ENCODE data around the gene TPPP3. TPM values are rescaled to one million over a fixed set of nuclear protein-coding genes. Genes with fewer than 3 reads are reported as not detected.

TPPP3 gene
- total RNA-seq, 1 donor from 2014 or later: 29.7 TPM

DNA sequence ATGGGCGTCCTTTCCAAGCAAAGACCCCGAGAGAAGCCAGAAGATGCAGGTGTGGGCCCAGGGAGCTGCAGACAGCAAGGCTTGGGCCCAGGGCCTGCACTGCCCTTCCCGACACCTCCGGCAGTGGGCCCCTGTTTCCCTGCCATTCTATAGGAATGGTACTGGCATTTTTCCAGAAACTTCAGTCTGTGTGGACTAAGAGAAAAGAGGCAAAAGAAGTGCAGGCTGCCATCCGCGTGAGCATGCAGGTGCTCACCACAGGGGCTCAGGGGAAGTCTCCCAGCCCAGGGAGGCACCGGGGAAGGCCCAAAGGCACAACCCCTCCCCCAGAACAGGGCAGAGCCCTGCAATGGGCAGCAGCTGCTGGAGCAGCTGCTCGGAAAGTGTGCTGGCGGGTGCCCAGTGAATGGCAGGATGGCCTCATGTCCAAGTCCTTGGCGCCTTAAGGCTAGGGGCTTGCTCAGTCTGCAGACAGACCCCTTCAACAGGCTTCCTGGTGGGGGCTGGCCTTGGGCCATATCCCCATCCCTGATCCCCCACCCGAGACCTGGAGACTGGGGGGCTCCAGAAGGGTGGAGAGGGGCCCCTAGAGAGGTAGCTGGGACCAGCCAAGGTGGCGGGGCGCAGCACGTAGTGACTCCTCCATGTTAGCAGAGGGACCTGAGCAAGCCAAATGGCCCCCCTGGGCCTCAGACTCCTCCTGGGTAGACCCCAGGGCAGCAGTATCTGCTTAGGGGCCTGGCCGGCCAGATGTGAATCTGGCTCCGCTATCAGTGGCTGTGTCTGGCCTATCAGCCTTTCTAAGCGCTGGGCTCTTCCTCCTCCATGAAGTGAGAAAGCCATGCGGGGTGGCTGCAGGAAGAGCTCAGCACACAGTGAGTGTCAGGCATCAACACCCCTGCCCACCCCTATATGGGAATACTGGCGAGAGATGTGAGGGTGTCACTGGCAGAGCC lies 6.7 kb upstream of the TPPP3 start:
- no peak for ATAC-seq
- intact Hi-C loops (cut with DNase I): loop anchor here (10.0 kb wide), 1 partner anchor 125 kb away; the partner anchor contains the start of gene PLEKHG4
- H3K4me1 ChIP-seq: peaks cover 26% of the 10 kb centered on the region

DNA sequence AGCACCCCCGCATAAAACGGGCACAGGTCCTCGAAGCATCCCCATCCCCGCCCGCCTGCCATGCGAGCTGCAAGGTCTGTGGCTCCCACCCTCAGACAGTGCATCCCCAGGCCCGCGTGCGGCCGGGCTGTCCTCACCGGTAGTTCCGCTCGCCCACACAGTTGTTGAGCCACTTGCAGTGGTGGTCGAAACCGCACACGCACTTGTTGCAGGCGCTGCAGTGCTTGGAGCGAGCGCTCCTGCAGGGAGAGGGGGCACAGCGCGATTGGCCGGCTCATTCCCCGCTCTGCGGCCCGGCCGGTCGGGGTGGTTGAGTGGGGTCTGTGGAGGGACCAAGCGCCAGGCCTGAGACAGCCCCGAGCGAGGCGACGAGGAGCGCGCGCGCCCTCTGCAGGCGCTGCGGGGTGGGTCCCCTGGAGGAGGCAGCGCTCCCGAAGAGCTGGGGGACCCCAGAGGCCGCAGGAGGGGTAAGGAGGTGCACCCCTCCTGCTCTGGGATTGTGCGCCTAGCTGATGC lies 6.0 kb upstream of the TPPP3 start:
- peaks cover 26% of the 10 kb centered on the region for H3K4me1 ChIP-seq
- ATAC-seq (peak; percentile 78), DNase-seq (peak; percentile 83)
- no peak overlapping the region for H3K4me3 ChIP-seq
- no peaks in the 10 kb centered on the region for H3K9me3 ChIP-seq
- intact Hi-C loops (cut with DNase I): loop anchor here (10.0 kb wide), 1 partner anchor 124 kb away; the partner anchor contains the start of gene PLEKHG4
- TF ChIP-seq, protein P1, sequence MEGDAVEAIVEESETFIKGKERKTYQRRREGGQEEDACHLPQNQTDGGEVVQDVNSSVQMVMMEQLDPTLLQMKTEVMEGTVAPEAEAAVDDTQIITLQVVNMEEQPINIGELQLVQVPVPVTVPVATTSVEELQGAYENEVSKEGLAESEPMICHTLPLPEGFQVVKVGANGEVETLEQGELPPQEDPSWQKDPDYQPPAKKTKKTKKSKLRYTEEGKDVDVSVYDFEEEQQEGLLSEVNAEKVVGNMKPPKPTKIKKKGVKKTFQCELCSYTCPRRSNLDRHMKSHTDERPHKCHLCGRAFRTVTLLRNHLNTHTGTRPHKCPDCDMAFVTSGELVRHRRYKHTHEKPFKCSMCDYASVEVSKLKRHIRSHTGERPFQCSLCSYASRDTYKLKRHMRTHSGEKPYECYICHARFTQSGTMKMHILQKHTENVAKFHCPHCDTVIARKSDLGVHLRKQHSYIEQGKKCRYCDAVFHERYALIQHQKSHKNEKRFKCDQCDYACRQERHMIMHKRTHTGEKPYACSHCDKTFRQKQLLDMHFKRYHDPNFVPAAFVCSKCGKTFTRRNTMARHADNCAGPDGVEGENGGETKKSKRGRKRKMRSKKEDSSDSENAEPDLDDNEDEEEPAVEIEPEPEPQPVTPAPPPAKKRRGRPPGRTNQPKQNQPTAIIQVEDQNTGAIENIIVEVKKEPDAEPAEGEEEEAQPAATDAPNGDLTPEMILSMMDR (IDR thresholded peaks at IDR 0.05): peak; percentile 82
- no peaks in the 10 kb centered on the region for H3K27me3 ChIP-seq
- H3K36me3 ChIP-seq: no peaks in the 10 kb centered on the region
- no peak overlapping the region for H3K27ac ChIP-seq

More for the DNA sequence above, 6.7 kb upstream of the TPPP3 start:
- DNase-seq: no peak
- Histone ChIP-seq H3K36me3 (no peaks in the 10 kb centered on the region), H3K27me3 (no peaks in the 10 kb centered on the region), H3K9me3 (no peaks in the 10 kb centered on the region), H3K4me3 (no peak overlapping the region), H3K27ac (no peak overlapping the region)
- TF ChIP-seq, protein P1 (IDR thresholded peaks at IDR 0.05): no peak

DNA sequence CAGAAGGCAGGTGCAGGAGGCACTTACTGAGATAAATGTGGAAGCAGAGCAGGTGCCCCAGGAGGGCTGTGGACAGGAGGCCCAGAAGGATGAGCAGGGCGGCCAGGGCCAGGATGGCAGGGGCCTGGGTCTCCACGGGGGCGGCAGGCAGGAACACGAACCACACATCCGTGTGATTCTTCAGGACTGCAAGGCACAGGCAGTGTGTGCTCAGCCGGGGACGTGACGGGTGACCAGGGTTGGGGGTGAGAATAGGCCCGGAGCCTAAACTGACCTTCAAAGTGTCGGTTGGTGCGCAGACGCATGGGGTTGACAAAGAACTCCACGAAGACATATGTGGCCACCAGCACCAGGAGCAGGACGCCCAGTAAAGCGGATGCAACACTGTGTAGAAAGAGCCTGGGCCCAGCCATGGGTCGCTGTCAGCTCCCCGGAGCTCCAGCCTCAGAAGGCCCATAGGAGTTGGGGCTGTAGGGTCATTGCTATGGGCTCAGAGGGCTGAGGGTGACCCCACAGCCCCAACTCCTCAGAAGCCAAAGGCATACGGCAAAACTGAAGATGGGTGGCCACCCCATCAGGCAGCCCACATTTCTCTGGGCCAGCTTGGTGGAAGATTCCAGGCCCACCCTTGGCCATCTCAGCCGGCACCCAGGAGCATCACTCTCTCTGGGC lies 5.4 kb upstream of the TPPP3 start:
- H3K4me3 ChIP-seq: no peak overlapping the region
- TF ChIP-seq, protein P1 (IDR thresholded peaks at IDR 0.05): no peak
- peaks cover 28% of the 10 kb centered on the region for H3K4me1 ChIP-seq
- intact Hi-C loops (cut with DNase I): loop anchor here (10.0 kb wide), 1 partner anchor 124 kb away; the partner anchor contains the start of gene PLEKHG4
- DNase-seq: no peak
- no peak for ATAC-seq
- H3K36me3 ChIP-seq: no peaks in the 10 kb centered on the region
- no peak overlapping the region for H3K27ac ChIP-seq
- H3K9me3 ChIP-seq: no peaks in the 10 kb centered on the region
- no peaks in the 10 kb centered on the region for H3K27me3 ChIP-seq

DNA sequence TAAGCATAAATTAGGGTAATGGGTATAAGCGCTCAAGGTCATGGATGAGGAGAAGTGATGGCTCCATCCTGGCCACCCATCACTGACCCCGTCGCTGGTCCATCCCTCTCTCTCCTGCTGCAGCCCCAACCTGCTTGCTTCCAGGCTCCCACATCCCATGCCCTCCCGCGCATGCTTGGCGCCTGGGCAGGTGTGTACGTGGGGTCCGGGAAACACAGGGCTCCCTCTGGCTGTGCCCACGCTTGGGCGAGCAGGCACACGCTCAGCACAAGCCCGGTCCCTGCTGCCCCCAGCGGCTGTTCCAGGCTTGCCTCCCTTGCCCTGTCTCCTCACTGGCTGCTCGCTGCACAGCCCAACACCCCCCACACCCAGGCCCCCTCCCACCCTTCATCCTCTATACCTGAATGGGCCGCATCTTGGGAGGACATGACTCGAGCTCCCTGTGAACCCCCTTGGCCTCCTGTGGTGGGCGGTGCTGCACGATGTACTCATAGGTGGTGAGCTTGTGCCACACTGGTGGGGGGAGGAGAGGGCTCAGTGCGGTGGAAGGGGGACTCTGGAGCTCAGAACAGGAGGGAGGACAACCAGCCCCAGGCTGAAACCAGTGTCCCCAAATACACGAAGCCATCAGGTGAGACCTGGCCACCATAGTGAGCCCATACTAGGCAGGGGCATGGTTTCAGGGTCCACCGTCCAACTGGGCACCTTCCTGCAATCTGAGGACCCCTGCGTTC lies 4.7 kb upstream of the TPPP3 start:
- intact Hi-C loops (cut with DNase I): loop anchor here (10.0 kb wide), 1 partner anchor 123 kb away; the partner anchor contains the start of gene PLEKHG4
- DNase-seq: no peak
- peaks cover 34% of the 10 kb centered on the region for H3K4me1 ChIP-seq
- no peak overlapping the region for H3K4me3 ChIP-seq
- TF ChIP-seq, protein P1 (IDR thresholded peaks at IDR 0.05): no peak
- no peaks in the 10 kb centered on the region for H3K36me3 ChIP-seq
- peak overlapping the region; percentile 63 for H3K27ac ChIP-seq
- no peak for ATAC-seq
- H3K27me3 ChIP-seq: no peaks in the 10 kb centered on the region
- H3K9me3 ChIP-seq: no peaks in the 10 kb centered on the region
